Glomerular endothelial cell (primary cell): Measurements from ENCODE around the gene ITPR3. TPM values are rescaled to one million over a fixed set of nuclear protein-coding genes. Genes with fewer than 3 reads are reported as not detected.

Experiments
- DNase-seq: peaks from one replicate; pipeline ENCODE4 v3.0.0-alpha.2; 2011; ENCODE audit warnings: low read depth, low spot score; ENCODE audit errors: extremely low read depth
- total RNA-seq: library from RNA; depleted of rRNA; stranded (reverse); fragments of >200 nt; gene quantifications from 2 replicates; pipeline ENCODE4 v1.2.3, GENCODE V29; 2015

ITPR3 gene
- total RNA-seq, 1 donor from 2014 or later = 66.6 TPM

- no peak for DNase-seq
Observed at GRCh38 chr6:33727932-33728331, 106.8 kb downstream of the ITPR3 start.

DNA sequence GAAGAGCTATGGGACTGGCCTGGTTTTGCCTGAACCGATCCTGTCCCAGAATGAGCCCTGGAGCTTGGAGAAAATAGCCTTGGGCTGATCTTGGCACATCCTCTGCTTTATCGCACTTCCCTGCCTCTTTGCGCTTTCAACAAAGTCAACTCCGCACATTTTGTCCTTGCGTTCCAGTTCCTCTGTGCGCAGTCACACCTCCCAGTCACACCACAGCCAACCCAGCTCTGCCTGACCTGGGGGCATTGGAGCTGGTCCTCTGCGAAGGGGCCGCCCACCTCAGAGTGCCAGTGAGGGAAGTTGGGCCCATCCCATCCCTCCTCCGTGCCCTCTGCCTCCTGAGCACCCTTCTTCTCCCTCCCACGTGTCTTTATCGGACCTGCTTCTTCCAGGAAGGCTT lies 107.3 kb downstream of the ITPR3 start:
- no peak for DNase-seq

- DNase-seq = no peak
Observed at GRCh38 chr6:33729059-33729458, 107.9 kb downstream of the ITPR3 start.

GRCh38 chr6:33730611-33731010 lies 109.5 kb downstream of the ITPR3 start:
- no peak for DNase-seq

GRCh38 chr6:33731035-33731434 lies 109.9 kb downstream of the ITPR3 start:
- DNase-seq = no peak

DNA sequence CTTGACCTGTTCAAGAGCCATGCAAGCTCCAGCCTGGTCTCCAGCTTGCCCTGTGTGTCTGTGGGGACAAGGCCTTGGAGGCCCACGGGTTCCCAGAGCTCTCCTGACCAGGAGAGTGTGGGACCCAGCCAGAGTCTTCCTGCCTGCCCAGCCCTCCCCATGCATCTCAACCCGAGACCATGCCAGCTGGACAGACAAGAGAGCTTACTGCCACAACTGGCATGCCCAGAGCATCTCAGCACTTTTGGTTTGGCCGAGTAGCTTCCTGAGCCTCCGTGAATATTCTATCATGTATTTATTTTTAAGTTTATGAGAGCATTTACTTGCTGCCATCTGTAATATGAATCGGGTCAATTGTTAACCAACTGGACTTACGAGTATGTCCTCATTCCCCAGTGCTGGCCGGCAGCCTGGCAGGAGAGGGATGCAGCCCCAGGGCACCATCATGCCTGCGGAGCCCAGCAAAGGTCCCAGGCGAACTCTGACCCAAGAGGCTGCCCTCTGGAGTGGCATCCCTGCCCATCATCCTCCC lies 110.7 kb downstream of the ITPR3 start:
- DNase-seq = no peak

DNA sequence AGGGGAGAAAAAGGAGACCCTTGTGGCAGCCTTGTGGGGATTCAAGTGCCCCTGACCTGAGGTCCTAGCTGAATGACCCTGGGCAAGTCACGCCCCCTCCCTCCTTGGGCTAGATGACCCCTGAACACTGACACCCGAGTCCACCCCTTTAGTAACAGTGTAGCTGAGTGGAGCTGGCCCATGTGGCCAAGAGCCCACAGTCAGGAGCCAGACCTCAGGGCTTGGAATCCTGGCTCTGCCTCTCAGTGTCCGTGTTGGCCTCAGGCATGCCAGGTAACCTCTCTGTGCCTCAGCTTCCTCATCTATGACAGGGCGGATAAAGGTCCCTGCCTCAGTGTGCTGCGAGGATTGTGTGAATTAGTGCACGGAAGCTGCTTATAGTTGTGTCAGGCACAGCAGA lies 111.3 kb downstream of the ITPR3 start:
- no peak for DNase-seq

DNA sequence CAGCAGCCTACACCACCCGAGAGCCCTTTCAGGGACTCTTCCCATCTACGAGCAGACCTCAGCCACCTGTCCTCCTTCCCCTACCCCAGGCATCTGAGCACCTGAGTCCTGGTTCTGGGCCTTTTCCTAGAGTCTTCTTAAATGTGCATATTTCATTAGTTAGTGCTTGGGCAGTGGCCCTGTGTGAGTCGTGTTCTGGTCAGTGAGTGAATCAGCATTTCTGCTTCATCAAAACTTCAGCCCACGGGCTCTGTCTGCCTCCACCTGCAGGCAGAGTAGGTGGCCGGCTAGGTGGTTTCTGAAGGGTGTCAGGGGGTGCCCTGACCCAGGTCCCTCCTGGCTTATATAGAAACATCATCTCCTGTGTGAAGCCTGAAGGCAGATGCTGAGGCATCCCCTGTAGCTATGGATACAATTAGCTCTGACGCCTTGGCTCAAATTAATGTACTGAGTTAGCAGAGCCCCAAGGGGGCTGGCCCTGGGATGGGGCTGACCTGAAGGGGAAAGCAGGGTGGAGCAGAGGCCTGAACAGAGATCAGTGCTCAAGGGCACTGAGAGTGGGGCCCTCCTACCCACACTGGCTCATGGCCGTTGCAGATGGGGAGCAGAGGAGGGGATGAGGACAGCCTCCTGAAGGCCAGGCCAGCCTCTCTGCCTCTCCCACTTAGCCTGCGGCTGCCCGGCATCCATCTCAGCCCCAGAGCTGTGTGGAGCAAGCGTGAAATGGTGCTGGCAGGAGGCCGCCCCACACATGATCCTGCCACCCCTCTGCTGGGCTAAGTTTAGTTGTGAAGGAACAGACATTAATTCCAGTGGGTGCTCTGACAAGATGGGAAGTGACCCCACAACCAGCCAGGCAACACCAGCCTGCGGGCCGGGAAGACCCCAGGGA lies 111.9 kb downstream of the ITPR3 start:
- no peak for DNase-seq

GRCh38 chr6:33733709-33734007 lies 112.5 kb downstream of the ITPR3 start:
- DNase-seq = no peak

GRCh38 chr6:33735216-33735615 lies 114.1 kb downstream of the ITPR3 start:
- DNase-seq = no peak

DNA sequence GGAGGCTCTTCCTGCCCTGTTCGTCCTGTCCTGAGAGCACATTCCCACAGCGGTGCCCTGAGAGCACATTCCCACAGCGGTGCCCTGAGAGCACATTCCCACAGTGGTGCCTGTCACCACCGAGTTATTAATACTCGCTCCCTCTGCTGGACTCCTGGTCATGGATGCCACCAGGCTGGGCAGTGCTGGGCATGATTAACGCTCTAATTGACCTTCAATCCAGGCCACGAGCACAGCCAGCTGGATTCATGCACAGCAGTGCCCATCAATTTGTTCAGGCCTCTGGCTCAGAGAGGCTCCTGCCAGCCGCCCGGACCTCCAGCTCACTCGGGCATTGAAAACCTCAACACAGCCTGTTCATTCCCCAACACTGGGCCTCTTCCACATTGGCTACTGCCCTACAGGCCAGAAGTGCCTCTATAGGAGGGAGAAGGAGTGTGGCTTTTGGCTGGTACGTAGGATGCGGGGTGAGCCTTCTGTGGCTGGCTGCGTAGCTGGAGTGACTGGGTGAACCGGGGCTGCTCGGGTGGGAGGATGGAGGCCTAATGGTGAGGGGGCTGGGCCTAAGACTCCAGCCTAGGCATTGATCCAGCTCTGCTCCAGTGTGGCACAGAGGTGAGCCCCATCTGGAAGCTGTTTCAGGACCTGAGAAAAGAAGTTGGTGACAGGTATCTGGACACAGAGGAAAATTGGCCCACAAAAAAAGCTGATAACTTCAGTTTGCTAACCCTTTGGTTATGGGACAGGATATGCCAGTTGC lies 116.3 kb downstream of the ITPR3 start:
- no peak for DNase-seq

GRCh38 chr6:33738153-33738552 lies 117.0 kb downstream of the ITPR3 start:
- no peak for DNase-seq

DNA sequence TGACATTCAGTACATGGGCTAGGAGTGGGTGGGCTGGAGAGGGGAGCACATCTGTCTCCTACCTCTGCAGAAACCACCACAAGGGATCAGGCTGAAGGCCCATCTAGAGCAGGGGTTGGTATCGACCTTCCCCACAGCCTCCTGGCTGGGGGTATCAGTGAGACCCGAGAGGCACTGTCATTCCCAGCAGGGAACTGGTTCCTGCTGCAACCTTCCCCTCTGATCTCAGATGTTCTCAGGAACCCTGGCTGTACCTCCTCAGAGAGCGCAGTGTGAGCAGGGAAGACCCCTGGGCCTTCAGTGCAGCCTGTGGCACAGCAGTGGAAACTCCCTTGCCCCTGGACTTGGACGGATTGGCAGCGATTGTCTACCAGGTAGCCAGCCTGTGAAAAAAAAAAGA lies 117.8 kb downstream of the ITPR3 start:
- no peak for DNase-seq

DNA sequence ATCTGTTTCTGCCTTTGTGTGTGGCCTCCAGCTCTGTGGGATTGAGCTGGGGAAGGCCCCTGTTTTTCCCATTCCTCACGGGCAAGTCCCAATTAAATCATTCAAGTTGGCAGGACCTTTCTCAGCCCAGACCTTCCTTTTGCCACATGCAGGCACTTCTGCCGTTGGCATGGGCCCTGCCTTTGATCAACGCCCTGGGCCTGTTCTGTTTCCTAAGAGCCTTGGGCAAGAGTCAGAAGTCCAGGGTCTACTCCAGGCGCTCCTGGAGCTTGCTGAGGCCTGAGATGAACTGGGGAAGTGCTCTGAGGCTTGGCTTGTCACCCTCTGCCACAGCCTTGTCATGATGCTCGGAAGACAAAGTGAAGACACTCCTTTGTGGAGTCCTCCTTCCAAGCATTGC lies 118.4 kb downstream of the ITPR3 start:
- no peak for DNase-seq

DNA sequence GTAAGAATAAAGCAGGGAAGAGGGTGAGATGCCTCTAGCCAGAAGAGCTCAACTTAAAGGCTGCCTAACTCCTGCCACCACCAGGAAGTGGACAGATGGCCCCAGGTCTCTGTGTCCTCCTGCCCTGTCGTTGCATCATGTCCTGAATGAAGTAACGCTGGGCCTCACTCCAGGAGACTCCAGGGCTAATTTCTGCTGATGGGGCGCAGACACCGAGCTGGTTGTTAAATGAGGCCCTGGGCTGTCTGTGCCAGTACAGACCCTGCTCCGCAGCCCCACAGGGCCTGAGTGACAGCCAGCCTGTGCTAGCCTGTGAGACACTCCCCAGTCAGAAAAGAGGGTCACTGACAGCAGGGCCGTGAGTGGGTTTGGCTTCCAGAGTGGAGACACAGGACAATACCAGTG lies 119.1 kb downstream of the ITPR3 start:
- no peak for DNase-seq

DNA sequence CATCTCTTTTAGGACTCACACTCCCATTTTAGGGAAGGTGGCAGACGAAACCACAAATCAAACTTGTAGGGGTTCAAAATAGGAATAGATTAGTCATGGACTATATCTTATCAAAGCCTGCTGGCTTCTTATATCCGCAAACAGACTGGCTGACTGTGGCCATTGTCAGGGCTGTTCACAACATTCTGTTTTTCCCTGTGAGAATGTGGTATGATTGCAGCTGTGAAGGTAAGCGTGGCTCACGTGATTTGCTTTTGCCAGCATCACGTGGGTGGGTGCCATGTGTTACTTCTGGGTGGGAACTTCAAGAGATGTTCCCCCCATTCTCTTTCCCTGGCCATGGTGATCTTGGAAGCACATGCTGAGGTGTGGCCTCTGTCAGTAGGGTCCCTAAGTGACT lies 119.7 kb downstream of the ITPR3 start:
- no peak for DNase-seq

GRCh38 chr6:33742092-33742491 lies 121.0 kb downstream of the ITPR3 start:
- DNase-seq = no peak

GRCh38 chr6:33742837-33743236 lies 121.7 kb downstream of the ITPR3 start:
- no peak for DNase-seq

- DNase-seq = peak; percentile 20
Observed at GRCh38 chr6:33744001-33744848, 123.1 kb downstream of the ITPR3 start.

GRCh38 chr6:33744895-33745546 lies 123.9 kb downstream of the ITPR3 start:
- DNase-seq = no peak

GRCh38 chr6:33745548-33745947 lies 124.4 kb downstream of the ITPR3 start:
- no peak for DNase-seq
